ENCODE data around the gene EXOC2. TPM values are rescaled to one million over a fixed set of nuclear protein-coding genes. Genes with fewer than 3 reads are reported as not detected.

Gene EXOC2
- total RNA-seq, 1 donor from 2014 or later, result 22.6 TPM

DNA sequence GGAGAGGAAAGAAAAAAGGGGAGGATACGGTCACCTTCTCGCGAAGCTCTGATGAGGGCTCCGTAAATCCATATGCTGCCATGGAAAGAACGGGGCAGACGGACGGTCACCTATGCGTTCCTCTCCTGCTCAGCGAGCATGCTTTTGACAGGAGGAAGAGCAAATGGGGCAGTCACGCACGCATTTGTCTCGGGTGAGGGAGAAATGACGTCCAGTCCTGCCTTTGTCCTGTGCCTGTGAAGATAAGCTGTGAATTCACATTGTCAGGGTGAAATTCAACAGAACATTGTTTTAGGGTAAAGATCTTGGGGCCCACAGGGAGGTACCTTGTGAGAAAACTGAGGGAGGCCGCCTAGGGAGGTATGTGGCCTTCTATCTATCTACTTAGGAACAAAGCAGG, 217.6 kb downstream of the EXOC2 start:
- no peak for DNase-seq (ENCODE audit: low read depth, low spot score)
- H3K27me3 Mint-ChIP-seq (ENCODE audit: low read depth), result no peaks in the 10 kb centered on the region
- H3K9me3 Mint-ChIP-seq, result no peaks in the 10 kb centered on the region
- peaks cover 24% of the 10 kb centered on the region for H3K4me1 Mint-ChIP-seq
- no peak overlapping the region for H3K4me3 Mint-ChIP-seq
- TF ChIP-seq, protein P1, sequence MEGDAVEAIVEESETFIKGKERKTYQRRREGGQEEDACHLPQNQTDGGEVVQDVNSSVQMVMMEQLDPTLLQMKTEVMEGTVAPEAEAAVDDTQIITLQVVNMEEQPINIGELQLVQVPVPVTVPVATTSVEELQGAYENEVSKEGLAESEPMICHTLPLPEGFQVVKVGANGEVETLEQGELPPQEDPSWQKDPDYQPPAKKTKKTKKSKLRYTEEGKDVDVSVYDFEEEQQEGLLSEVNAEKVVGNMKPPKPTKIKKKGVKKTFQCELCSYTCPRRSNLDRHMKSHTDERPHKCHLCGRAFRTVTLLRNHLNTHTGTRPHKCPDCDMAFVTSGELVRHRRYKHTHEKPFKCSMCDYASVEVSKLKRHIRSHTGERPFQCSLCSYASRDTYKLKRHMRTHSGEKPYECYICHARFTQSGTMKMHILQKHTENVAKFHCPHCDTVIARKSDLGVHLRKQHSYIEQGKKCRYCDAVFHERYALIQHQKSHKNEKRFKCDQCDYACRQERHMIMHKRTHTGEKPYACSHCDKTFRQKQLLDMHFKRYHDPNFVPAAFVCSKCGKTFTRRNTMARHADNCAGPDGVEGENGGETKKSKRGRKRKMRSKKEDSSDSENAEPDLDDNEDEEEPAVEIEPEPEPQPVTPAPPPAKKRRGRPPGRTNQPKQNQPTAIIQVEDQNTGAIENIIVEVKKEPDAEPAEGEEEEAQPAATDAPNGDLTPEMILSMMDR (conservative IDR thresholded peaks at IDR 0.05), result no peak
- no peak overlapping the region for H3K27ac Mint-ChIP-seq (ENCODE audit: unreplicated experiment)
- H3K36me3 Mint-ChIP-seq (ENCODE audit: low read depth), result no peaks in the 10 kb centered on the region

DNA sequence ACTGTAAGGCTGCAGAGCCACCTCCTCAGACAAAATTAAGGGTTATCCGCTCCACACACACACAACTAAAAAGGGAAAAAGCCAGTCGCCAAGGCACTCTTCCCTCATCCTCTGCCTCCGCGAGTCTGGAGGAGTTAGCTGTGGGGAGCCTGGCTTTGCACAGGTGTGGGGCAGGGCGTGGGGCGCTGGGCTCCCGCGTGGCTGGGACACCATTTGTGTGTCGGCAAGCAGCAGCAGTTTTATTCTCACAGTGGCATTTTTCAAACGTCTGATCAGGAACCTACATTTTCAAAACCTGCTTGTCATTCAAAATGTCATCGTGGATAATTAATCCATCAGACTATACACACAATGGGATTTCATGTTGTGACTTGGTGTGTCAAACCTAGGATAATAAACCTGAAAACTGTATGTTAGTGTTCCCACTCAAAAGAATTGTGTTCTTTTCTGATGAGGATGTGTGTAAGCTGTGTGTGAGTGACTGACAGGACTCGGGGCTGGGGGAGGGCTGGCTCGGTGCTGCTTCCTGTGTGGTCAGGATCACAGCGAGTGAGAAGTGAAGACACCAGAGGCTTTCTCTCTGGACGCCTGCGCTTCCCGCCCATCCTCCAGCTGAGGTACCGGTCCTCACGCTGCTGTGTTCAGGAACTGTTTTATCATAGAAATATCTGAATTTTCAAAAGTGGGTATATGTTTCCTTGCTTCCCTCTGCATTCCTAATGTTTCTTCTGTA, 218.3 kb downstream of the EXOC2 start:
- TF ChIP-seq, protein P1 (conservative IDR thresholded peaks at IDR 0.05), result no peak
- Mint-ChIP-seq H3K36me3 (ENCODE audit: low read depth) (no peaks in the 10 kb centered on the region), H3K4me1 (peaks cover 24% of the 10 kb centered on the region), H3K9me3 (no peaks in the 10 kb centered on the region), H3K4me3 (no peak overlapping the region), H3K27ac (ENCODE audit: unreplicated experiment) (no peak overlapping the region), H3K27me3 (ENCODE audit: low read depth) (no peaks in the 10 kb centered on the region)
- DNase-seq (ENCODE audit: low read depth, low spot score), result peak; percentile 23

DNA sequence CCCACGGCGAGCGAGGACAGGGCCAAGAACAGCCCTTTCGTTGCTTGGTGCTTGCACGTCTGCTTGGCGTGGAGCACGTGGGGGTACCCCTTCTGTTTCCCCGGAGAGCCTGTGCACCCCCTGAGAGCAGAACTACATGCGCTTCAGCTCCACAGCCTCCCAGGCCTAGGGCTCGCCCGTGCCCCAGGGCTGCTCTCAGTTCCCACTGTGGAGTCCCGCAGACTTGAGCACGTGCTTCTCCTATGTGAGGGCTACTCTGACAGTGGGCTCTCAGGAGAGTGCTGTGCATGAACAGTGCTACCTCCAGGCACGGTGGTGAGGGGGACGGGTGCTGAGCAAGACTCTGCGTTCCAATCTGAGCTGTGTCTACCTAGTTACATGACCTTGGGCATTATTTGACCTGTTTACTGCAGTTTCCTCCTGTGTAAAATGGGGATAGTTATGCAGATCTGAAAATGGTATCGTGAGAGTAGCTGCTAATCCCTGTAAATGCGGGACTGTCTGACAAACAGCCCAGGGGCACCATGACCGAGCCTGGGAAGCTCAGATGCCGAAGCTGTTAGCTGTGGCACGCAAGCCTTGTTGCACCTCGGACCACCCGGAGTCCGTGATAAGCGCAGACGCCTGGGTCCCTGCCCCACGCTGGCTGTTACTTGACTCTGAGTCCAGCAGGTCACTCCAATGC, 219.0 kb downstream of the EXOC2 start:
- Mint-ChIP-seq H3K4me1 (peaks cover 21% of the 10 kb centered on the region), H3K9me3 (no peaks in the 10 kb centered on the region), H3K27me3 (ENCODE audit: low read depth) (no peaks in the 10 kb centered on the region), H3K27ac (ENCODE audit: unreplicated experiment) (no peak overlapping the region), H3K4me3 (no peak overlapping the region), H3K36me3 (ENCODE audit: low read depth) (no peaks in the 10 kb centered on the region)
- no peak for DNase-seq (ENCODE audit: low read depth, low spot score)
- TF ChIP-seq, protein P1 (conservative IDR thresholded peaks at IDR 0.05), result no peak

DNA sequence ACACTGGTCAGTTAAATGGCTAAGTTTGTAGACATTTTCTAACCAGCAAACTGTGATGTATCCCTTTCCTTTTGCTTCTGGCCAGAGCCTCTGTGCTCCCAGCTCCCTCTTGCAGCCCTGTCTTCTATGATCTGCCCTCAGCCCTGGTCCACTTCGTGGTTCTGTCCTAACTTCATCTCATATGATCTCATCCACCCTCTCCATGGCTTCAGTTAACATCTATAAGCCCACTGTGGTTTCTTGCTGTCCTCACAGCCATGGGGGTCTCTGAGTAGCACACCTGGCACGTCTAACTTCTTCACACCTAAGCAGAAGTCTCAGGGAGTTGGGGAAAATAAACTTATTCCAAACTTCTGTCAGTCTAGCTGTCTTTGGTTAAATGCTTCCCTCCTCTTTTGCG, 219.6 kb downstream of the EXOC2 start:
- Mint-ChIP-seq H3K36me3 (ENCODE audit: low read depth) (no peaks in the 10 kb centered on the region), H3K27me3 (ENCODE audit: low read depth) (no peaks in the 10 kb centered on the region), H3K9me3 (no peaks in the 10 kb centered on the region), H3K4me1 (peaks cover 18% of the 10 kb centered on the region), H3K27ac (ENCODE audit: unreplicated experiment) (no peak overlapping the region), H3K4me3 (no peak overlapping the region)
- no peak for DNase-seq (ENCODE audit: low read depth, low spot score)
- TF ChIP-seq, protein P1 (conservative IDR thresholded peaks at IDR 0.05), result no peak

DNA sequence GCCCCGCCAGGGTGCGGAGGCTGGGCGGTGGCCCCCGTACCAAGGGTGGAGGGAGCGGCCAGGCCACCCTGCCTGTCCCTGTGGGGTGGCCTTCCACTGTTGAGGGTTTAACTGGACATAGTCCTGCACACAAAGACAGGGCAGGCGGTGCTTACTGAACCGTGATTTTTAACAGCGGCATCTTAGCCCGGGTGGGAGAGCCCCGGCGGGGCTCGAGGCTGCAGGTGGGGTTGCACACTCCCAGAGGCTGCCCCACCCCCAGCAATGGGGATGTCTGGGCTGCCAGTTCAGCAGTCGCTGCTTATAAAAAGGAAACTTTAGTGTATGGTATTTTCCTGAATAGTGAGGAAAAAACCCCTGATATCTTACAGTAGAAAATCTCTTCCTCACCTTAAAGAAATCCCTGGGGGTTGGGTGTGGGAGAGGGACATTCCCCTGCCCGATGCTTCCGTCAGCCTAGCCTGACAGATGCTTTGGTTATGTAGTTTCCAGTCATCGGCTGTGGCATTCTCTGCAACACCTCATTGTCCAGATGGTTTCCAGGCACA, 222.0 kb downstream of the EXOC2 start:
- Mint-ChIP-seq H3K36me3 (ENCODE audit: low read depth) (no peaks in the 10 kb centered on the region), H3K4me1 (peaks cover 18% of the 10 kb centered on the region), H3K4me3 (no peak overlapping the region), H3K27ac (ENCODE audit: unreplicated experiment) (no peak overlapping the region), H3K9me3 (no peaks in the 10 kb centered on the region), H3K27me3 (ENCODE audit: low read depth) (peaks cover 5% of the 10 kb centered on the region)
- no peak for DNase-seq (ENCODE audit: low read depth, low spot score)
- TF ChIP-seq, protein P1 (conservative IDR thresholded peaks at IDR 0.05), result no peak

Measured in neural crest cell (in vitro differentiated cells).